Erythroblast (primary cell): ENCODE data around the gene MED12L.

ENCODE experiments used
- GATA1 ChIP-seq: IDR thresholded peaks from 2 replicates; pipeline ENCODE4 v1.6.1; 2011; ENCODE audit warnings: low read depth, mild to moderate bottlenecking, control low read depth, low read length, moderate library complexity
- POLR2A ChIP-seq: IDR thresholded peaks from 2 replicates; pipeline ENCODE4 v1.6.1; 2011; ENCODE audit warnings: mild to moderate bottlenecking, low read length

DNA sequence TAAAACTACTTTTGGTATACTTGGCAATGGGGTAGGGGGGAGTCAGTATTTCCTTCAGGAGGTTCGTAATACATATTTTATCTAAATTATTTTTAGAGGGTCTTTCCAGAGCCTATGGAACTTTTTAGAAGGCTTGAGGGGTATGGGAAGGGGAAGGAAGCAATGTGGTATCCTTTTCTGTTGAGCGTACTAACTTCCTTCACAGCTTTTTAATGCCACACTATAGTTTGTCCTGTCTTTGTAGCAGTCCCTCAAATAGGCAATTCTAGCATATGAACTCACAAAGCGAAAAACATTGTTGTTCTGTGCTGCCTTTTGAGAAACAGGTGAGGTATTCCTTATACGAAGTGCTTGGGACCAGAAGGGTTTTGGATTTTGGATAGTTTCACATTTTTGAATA lies 266.2 kb downstream of the MED12L start:
- TF ChIP-seq POLR2A (no peak), GATA1 (no peak)
